Measurements from ENCODE around the gene DCTN2. TPM values are rescaled to one million over a fixed set of nuclear protein-coding genes. Genes with fewer than 3 reads are reported as not detected.
"Not testable (repeated sequence)": the region's sequence is repeated elsewhere in the genome, so short reads cannot be mapped to it uniquely, and the experiment has no call there.

Gene DCTN2
- total RNA-seq, 2 donors from 2014 or later = 131 to 139 TPM

DNA sequence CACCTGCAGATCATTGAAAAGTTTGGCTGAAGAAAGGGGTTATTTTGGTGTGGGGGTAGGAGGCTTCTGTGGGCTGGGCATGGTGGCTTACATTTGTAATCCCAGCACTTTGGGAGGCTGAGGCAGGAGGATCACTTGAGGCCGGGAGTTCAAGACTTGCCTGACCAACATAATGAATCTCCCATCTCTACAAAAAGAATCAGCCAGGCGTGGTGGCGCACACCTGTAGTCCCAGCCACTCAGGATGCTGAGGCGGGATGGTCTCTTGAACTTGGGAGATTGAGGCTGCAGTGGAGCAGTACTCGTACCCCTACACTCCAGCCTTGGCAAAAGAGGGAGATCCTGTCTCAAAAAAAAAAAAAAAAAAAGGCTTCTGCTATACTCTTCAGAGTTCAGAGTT is 33.7 kb downstream of the DCTN2 start:
- intact Hi-C loops (cut with DNase I) = no loop called here
- Histone ChIP-seq H3K27me3 (no peaks in the 10 kb centered on the region), H3K9ac (ENCODE audit: low read depth in 2 of 2, low read length in 2 of 2) (no peak overlapping the region), H3K4me1 (peaks cover 4% of the 10 kb centered on the region), H3K9me3 (no peaks in the 10 kb centered on the region), H3K4me3 (no peak overlapping the region), H3K36me3 (peaks cover 28% of the 10 kb centered on the region), H3K27ac (no peak overlapping the region)
- TF ChIP-seq CTCF (IDR thresholded peaks at IDR 0.05) = no peak
- no peak for DNase-seq

DNA sequence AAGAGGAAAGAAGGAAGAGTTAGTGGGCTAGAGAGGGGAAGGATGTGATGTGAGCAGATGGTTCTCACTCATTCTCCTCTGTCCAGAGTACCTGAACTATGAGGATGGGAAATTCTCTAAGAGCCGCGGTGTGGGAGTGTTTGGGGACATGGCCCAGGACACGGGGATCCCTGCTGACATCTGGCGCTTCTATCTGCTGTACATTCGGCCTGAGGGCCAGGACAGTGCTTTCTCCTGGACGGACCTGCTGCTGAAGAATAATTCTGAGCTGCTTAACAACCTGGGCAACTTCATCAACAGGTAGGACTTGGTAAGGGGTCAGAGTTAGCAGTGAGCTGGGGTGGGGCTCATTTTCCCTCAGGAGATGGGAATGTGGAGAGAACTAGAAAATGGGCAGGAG is 34.3 kb downstream of the DCTN2 start:
- H3K36me3 ChIP-seq = peaks cover 28% of the 10 kb centered on the region
- no peak overlapping the region for H3K9ac ChIP-seq (ENCODE audit: low read depth in 2 of 2, low read length in 2 of 2)
- intact Hi-C loops (cut with DNase I) = no loop called here
- no peak for TF ChIP-seq CTCF (IDR thresholded peaks at IDR 0.05)
- no peak overlapping the region for H3K4me3 ChIP-seq
- no peak for DNase-seq
- no peaks in the 10 kb centered on the region for H3K27me3 ChIP-seq
- H3K27ac ChIP-seq = no peak overlapping the region
- no peaks in the 10 kb centered on the region for H3K4me1 ChIP-seq
- H3K9me3 ChIP-seq = no peaks in the 10 kb centered on the region

- peaks cover 21% of the 10 kb centered on the region for H3K36me3 ChIP-seq
- no peak for DNase-seq
Measured at GRCh38 chr12:57511588-57512325, 35.2 kb downstream of the DCTN2 start.

DNA sequence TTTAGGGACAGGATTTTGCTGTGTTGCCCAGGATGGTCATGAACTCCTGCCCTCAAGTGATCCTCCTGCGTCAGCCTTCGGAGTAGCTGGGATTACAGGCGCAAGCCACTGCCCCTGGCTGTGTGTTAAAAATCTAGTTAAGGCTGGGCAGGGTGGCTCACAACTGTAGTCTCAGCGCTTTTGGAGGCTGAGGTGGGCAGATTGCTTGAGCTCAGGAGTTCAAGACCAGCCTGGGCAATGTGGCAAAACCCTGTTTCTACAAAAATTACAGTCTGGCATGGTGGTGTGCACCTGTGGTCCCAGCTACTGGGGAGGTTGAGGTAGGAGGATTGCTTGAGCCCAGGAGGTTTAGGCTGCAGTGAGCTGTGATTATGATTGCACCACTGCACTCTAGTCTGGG is 35.8 kb downstream of the DCTN2 start:
- H3K36me3 ChIP-seq = peaks cover 15% of the 10 kb centered on the region
- no peak overlapping the region for H3K9ac ChIP-seq (ENCODE audit: low read depth in 2 of 2, low read length in 2 of 2)
- H3K4me1 ChIP-seq = no peaks in the 10 kb centered on the region
- no peak overlapping the region for H3K27ac ChIP-seq
- no peaks in the 10 kb centered on the region for H3K9me3 ChIP-seq
- H3K27me3 ChIP-seq = no peaks in the 10 kb centered on the region
- no peak for DNase-seq
- intact Hi-C loops (cut with DNase I) = no loop called here
- no peak for TF ChIP-seq CTCF (IDR thresholded peaks at IDR 0.05)
- no peak overlapping the region for H3K4me3 ChIP-seq

More at GRCh38 chr12:57511588-57512325, 35.2 kb downstream of the DCTN2 start:
- no peak for TF ChIP-seq CTCF (IDR thresholded peaks at IDR 0.05)
- no peak overlapping the region for H3K4me3 ChIP-seq
- no peaks in the 10 kb centered on the region for H3K9me3 ChIP-seq
- H3K4me1 ChIP-seq = no peaks in the 10 kb centered on the region
- no peak overlapping the region for H3K27ac ChIP-seq
- intact Hi-C loops (cut with DNase I) = no loop called here
- no peak overlapping the region for H3K9ac ChIP-seq (ENCODE audit: low read depth in 2 of 2, low read length in 2 of 2)
- H3K27me3 ChIP-seq = no peaks in the 10 kb centered on the region

GRCh38 chr12:57507796-57508195 is 39.2 kb downstream of the DCTN2 start:
- intact Hi-C loops (cut with DNase I); H3K27ac ChIP-seq; H3K4me3 ChIP-seq; H3K4me1 ChIP-seq; H3K9me3 ChIP-seq; DNase-seq; H3K27me3 ChIP-seq; H3K9ac ChIP-seq (ENCODE audit: low read depth in 2 of 2, low read length in 2 of 2): not testable (repeated sequence)
- H3K36me3 ChIP-seq = peaks cover 12% of the 10 kb centered on the region

GRCh38 chr12:57506541-57506940 is 40.5 kb downstream of the DCTN2 start:
- H3K27ac ChIP-seq; DNase-seq; H3K9me3 ChIP-seq; H3K4me3 ChIP-seq; H3K9ac ChIP-seq (ENCODE audit: low read depth in 2 of 2, low read length in 2 of 2); H3K4me1 ChIP-seq; intact Hi-C loops (cut with DNase I); H3K27me3 ChIP-seq: not testable (repeated sequence)
- H3K36me3 ChIP-seq = peaks cover 12% of the 10 kb centered on the region

DNA sequence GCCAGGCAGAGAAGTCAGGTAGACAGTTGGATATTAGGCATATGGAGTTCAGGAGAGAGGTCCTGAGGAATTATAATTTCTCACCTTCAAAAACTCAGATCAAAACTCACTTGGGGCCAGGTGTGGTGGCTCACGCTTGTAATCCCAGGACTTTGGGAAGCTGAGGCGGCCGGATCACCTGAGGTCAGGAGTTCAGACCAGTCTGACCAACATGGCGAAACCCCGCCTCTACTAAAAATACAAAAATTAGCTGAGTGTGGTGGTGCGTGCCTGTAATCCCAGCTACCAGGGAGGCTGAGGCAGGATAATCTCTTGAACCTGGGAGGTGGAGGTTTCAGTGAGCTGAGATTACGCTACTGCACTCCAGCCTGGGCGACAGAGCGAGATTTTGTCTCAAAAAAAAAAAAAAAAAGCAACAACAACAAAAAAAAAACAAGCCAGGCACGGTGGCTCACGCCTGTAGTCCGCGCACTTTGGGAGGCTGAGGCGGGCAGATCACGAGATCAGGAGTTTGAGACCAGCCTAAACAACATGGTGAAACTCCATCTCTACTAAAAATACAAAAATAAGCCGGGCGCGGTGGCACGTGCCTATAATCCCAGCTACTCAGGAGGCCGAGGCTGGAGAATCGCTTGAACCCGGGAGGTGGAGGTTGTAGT is 44.6 kb downstream of the DCTN2 start:
- H3K4me1 ChIP-seq; H3K9me3 ChIP-seq; H3K27me3 ChIP-seq; H3K9ac ChIP-seq (ENCODE audit: low read depth in 2 of 2, low read length in 2 of 2); DNase-seq; H3K4me3 ChIP-seq; H3K27ac ChIP-seq; intact Hi-C loops (cut with DNase I); H3K36me3 ChIP-seq: not testable (repeated sequence)
